Measurements from ENCODE around the gene SIKE1. TPM values are rescaled to one million over a fixed set of nuclear protein-coding genes. Genes with fewer than 3 reads are reported as not detected.
A peak's percentile ranks its signal among the peaks of the same experiment; 100 is the strongest.
"Not testable (repeated sequence)": the region's sequence is repeated elsewhere in the genome, so short reads cannot be mapped to it uniquely, and the experiment has no call there.

Gene SIKE1
- 10 to 100 TPM; 47.5 to 57.4 (median 55.4) TPM for total RNA-seq

- 16 to 18% methylated on average over 46 to 52 of the region's 53 CpGs for WGBS, 2 donors
- intact Hi-C loops (cut with DNase I; ENCODE audit: low total_unique reads), result no loop called here
- TF ChIP-seq CTCF (IDR thresholded peaks at IDR 0.05), result peak in 1 of 3 donors; percentile 39
- no peak for TF ChIP-seq POLR2A (IDR thresholded peaks at IDR 0.05)
- peak within 1 kb of the TSS; percentile 71 for H3K4me3 ChIP-seq (ENCODE audit: low read depth, poor library complexity, severe bottlenecking)
- DNase-seq (ENCODE audit: low spot score in 2 of 2), result peak; percentile 91 to 97
Measured at GRCh38 chr1:114780344-114781226, at the start of gene SIKE1. TSS of gene SIKE1 (minus strand) at chr1:114780685. CDS start at chr1:114780607, 78 bp downstream.

GRCh38 chr1:114830075-114830474 is 49.6 kb upstream of the SIKE1 start:
- intact Hi-C loops (cut with DNase I; ENCODE audit: low total_unique reads); DNase-seq (ENCODE audit: low spot score in 2 of 2); H3K4me3 ChIP-seq (ENCODE audit: low read depth, poor library complexity, severe bottlenecking): not testable (repeated sequence)
- WGBS, 2 donors, result 73 to 84% methylated on average over 1 of the region's 1 CpG

GRCh38 chr1:114828251-114828650 is 47.8 kb upstream of the SIKE1 start:
- H3K4me3 ChIP-seq (ENCODE audit: low read depth, poor library complexity, severe bottlenecking), result no peak overlapping the region
- no peak for DNase-seq (ENCODE audit: low spot score in 2 of 2)
- TF ChIP-seq POLR2A (IDR thresholded peaks at IDR 0.05), result no peak
- intact Hi-C loops (cut with DNase I; ENCODE audit: low total_unique reads), result no loop called here
- WGBS, 2 donors, result 65 to 69% methylated on average over 5 of the region's 5 CpGs

- H3K4me3 ChIP-seq (ENCODE audit: low read depth, poor library complexity, severe bottlenecking), result no peak overlapping the region
- intact Hi-C loops (cut with DNase I; ENCODE audit: low total_unique reads), result no loop called here
- no peak for TF ChIP-seq POLR2A (IDR thresholded peaks at IDR 0.05)
- no peak for TF ChIP-seq CTCF (IDR thresholded peaks at IDR 0.05)
- DNase-seq (ENCODE audit: low spot score in 2 of 2), result no peak
Measured at GRCh38 chr1:114821978-114822377, 41.5 kb upstream of the SIKE1 start.

- intact Hi-C loops (cut with DNase I; ENCODE audit: low total_unique reads), result no loop called here
- WGBS, 2 donors, result 89 to 90% methylated on average over 2 of the region's 2 CpGs
- DNase-seq (ENCODE audit: low spot score in 2 of 2), result no peak
Measured at GRCh38 chr1:114820392-114820791, 39.9 kb upstream of the SIKE1 start.

GRCh38 chr1:114819869-114820268 is 39.4 kb upstream of the SIKE1 start:
- DNase-seq (ENCODE audit: low spot score in 2 of 2), result no peak
- intact Hi-C loops (cut with DNase I; ENCODE audit: low total_unique reads), result no loop called here
- TF ChIP-seq POLR2A (IDR thresholded peaks at IDR 0.05), result no peak
- no peak for TF ChIP-seq CTCF (IDR thresholded peaks at IDR 0.05)
- 70 to 82% methylated on average over 3 of the region's 3 CpGs for WGBS, 2 donors
- no peak overlapping the region for H3K4me3 ChIP-seq (ENCODE audit: low read depth, poor library complexity, severe bottlenecking)

More at GRCh38 chr1:114820392-114820791, 39.9 kb upstream of the SIKE1 start:
- no peak overlapping the region for H3K4me3 ChIP-seq (ENCODE audit: low read depth, poor library complexity, severe bottlenecking)
- TF ChIP-seq POLR2A (IDR thresholded peaks at IDR 0.05), result no peak

GRCh38 chr1:114804449-114804848 is 24.0 kb upstream of the SIKE1 start:
- intact Hi-C loops (cut with DNase I; ENCODE audit: low total_unique reads); DNase-seq (ENCODE audit: low spot score in 2 of 2); H3K4me3 ChIP-seq (ENCODE audit: low read depth, poor library complexity, severe bottlenecking): not testable (repeated sequence)
- 91 to 94% methylated on average over 12 to 17 of the region's 33 CpGs for WGBS, 2 donors

GRCh38 chr1:114803001-114803400 is 22.5 kb upstream of the SIKE1 start:
- TF ChIP-seq POLR2A (IDR thresholded peaks at IDR 0.05) (no peak), CTCF (IDR thresholded peaks at IDR 0.05) (no peak)
- whole genome bisulfite sequencing, 2 donors, result 32 to 40% methylated on average over 3 of the region's 3 CpGs
- H3K4me3 ChIP-seq (ENCODE audit: low read depth, poor library complexity, severe bottlenecking), result no peak overlapping the region
- peak in 1 of 2 donors; percentile 14 for DNase-seq (ENCODE audit: low spot score in 2 of 2)
- intact Hi-C loops (cut with DNase I; ENCODE audit: low total_unique reads), result no loop called here
